Thymus (tissue), 11 donors: ENCODE data around the gene BCORL1. TPM values are rescaled to one million over a fixed set of nuclear protein-coding genes. Genes with fewer than 3 reads are reported as not detected.

Experiments
- DNase-seq, 9 donors: peaks; one replicate each; pipeline ENCODE4 v3.0.0-alpha.2; 2013; ENCODE audit warnings: low spot score in 9 of 9, low read depth in 6 of 9, missing footprints in 1 of 9
- H3K27ac ChIP-seq, 2 donors: one replicate each; pipeline ENCODE4 v1.5.1; 2013; ENCODE audit warnings: control low read depth in 1 of 2, low read depth in 1 of 2, low read length in 1 of 2, mild to moderate bottlenecking in 1 of 2, moderate library complexity in 1 of 2
- H3K27me3 ChIP-seq, 2 donors: one replicate each; pipeline ENCODE4 v1.5.1; 2013; ENCODE audit warnings: low read length in 1 of 2; ENCODE audit not compliant: control insufficient read depth in 2 of 2, insufficient read depth in 1 of 2
- H3K36me3 ChIP-seq, 2 donors: one replicate each; pipeline ENCODE4 v1.5.1; 2013; ENCODE audit warnings: low read length in 1 of 2, mild to moderate bottlenecking in 1 of 2, moderate library complexity in 1 of 2; ENCODE audit not compliant: control insufficient read depth in 2 of 2, insufficient read depth in 2 of 2
- H3K4me1 ChIP-seq, 2 donors: one replicate each; pipeline ENCODE4 v1.5.1; 2013; ENCODE audit warnings: low read length in 2 of 2; ENCODE audit not compliant: control insufficient read depth in 2 of 2, insufficient read depth in 2 of 2
- H3K4me3 ChIP-seq, 2 donors: one replicate each; pipeline ENCODE4 v1.5.1; 2013; ENCODE audit warnings: low read length in 2 of 2, control low read depth in 1 of 2, mild to moderate bottlenecking in 1 of 2
- H3K9me3 ChIP-seq, 2 donors: one replicate each; pipeline ENCODE4 v1.5.1; 2013; ENCODE audit warnings: low read length in 1 of 2, mild to moderate bottlenecking in 1 of 2; ENCODE audit not compliant: control insufficient read depth in 2 of 2, insufficient read depth in 1 of 2
- WGBS: extraction: QIAGEN DNeasy Blood & Tissue Kit; methylation state at CpG from one replicate; pipeline ENCODE4 v1.1.7; 2013; 5-methylcytosine and 5-hydroxymethylcytosine counted together
- polyA plus RNA-seq: library from polyadenylated mRNA; stranded (reverse); fragments of 200-250 nt; gene quantifications from one replicate; pipeline ENCODE4 v1.2.3, GENCODE V29; 2013
- total RNA-seq: library from RNA; stranded (reverse); fragments of 120-200 nt; gene quantifications from one replicate; pipeline ENCODE4 v1.2.4, GENCODE V29; 2013
- donor health status: healthy.

BCORL1 gene
- total and polyA plus RNA-seq, 2 donors = 1.0 to 2.0 TPM

DNA sequence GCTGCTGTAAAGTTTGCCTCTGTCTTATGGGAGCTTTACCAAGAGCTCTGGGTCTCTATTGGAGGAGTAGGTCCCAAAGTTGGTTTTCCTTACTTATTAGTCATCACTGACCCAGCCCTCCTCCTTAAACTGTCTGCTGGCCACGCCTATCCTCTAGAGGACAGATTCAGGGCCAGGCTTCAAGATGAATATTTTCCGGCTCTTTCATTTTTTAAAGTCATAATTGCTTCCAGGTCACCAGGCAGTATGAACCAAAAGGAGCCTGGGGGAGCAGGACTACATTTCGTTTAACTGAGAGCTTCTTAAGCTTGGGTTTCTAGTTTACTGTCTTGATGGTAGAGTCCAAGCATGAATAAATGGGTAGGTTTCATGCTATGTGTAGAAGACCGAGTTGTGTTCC is 13.7 kb downstream of the BCORL1 start:
- Histone ChIP-seq H3K27ac (no peak overlapping the region), H3K36me3 (no peaks in the 10 kb centered on the region), H3K4me1 (no peaks in the 10 kb centered on the region), H3K4me3 (no peak overlapping the region), H3K27me3 (no peaks in the 10 kb centered on the region), H3K9me3 (no peaks in the 10 kb centered on the region)
- WGBS = 98% methylated on average over 4 of the region's 4 CpGs
- DNase-seq = no peak

- DNase-seq = no peak
- 94% methylated on average over 5 of the region's 5 CpGs for WGBS
- H3K4me1 ChIP-seq = no peaks in the 10 kb centered on the region
- no peaks in the 10 kb centered on the region for H3K27me3 ChIP-seq
- no peak overlapping the region for H3K4me3 ChIP-seq
- no peak overlapping the region for H3K27ac ChIP-seq
- H3K9me3 ChIP-seq = no peaks in the 10 kb centered on the region
- H3K36me3 ChIP-seq = no peaks in the 10 kb centered on the region
Measured at GRCh38 chrX:129997086-129997485, 14.7 kb downstream of the BCORL1 start.

DNA sequence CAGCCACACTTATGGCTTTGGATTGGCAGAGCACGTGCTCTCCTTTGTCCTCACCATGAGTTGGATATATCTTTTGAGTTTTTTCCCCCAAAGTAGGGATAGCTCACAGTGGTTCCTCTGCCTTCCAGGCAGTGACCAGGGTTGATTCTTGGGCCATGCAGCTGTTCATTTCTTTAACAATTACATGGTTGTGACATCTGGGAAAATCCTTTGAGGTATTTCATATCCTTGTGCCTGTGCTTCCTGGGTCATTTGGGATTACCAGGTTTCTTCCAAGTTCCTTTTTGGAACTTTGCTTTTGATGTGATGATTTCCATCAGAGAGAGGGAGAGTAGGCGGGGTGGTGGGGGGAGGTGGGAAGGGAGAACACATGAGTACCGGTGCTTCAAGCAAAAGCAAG is 15.6 kb downstream of the BCORL1 start:
- WGBS = 94% methylated on average over 3 of the region's 3 CpGs
- DNase-seq = no peak
- H3K27ac ChIP-seq = no peak overlapping the region
- H3K27me3 ChIP-seq = no peaks in the 10 kb centered on the region
- H3K4me3 ChIP-seq = no peak overlapping the region
- H3K9me3 ChIP-seq = no peaks in the 10 kb centered on the region
- H3K36me3 ChIP-seq = no peaks in the 10 kb centered on the region
- no peaks in the 10 kb centered on the region for H3K4me1 ChIP-seq

DNA sequence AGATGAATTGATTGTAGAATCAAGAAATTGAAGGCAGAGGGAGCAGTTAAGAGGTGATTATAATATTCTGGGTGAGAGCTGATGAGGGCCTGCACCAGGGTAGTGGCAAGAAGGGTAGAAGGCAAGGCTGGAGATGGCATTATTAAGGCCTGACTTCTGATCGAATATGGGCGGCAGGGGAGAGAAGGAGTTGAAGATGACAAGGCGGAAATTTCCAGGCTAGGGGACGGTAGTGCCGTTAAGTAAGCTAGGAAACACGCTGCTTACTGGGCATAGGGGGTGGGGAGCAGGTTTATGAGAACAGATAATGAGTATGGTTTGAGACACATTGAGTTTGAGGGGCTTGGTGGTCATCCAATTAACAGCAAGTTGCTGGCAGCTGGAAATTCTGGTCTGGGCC is 19.5 kb downstream of the BCORL1 start:
- H3K4me3 ChIP-seq = no peak overlapping the region
- no peaks in the 10 kb centered on the region for H3K27me3 ChIP-seq
- no peak for DNase-seq
- H3K9me3 ChIP-seq = no peaks in the 10 kb centered on the region
- no peaks in the 10 kb centered on the region for H3K4me1 ChIP-seq
- 98% methylated on average over 6 of the region's 6 CpGs for WGBS
- H3K36me3 ChIP-seq = peaks cover 0 to 6% of the 10 kb centered on the region in 2 donors
- H3K27ac ChIP-seq = no peak overlapping the region

- Histone ChIP-seq H3K9me3 (no peaks in the 10 kb centered on the region), H3K27me3 (no peaks in the 10 kb centered on the region), H3K36me3 (peaks cover 0 to 6% of the 10 kb centered on the region in 2 donors), H3K4me3 (no peak overlapping the region), H3K4me1 (no peaks in the 10 kb centered on the region), H3K27ac (no peak overlapping the region)
- WGBS = 95% methylated on average over 1 of the region's 1 CpG
- DNase-seq = no peak
Measured at GRCh38 chrX:130002541-130002940, 20.1 kb downstream of the BCORL1 start.

GRCh38 chrX:130005089-130005807 is 22.8 kb downstream of the BCORL1 start:
- Histone ChIP-seq H3K36me3 (peaks cover 0 to 6% of the 10 kb centered on the region in 2 donors), H3K4me3 (no peak overlapping the region), H3K9me3 (no peaks in the 10 kb centered on the region), H3K27me3 (no peaks in the 10 kb centered on the region), H3K4me1 (no peaks in the 10 kb centered on the region), H3K27ac (no peak overlapping the region)
- no peak for DNase-seq
- WGBS = 97% methylated on average over 13 of the region's 13 CpGs

- no peak for DNase-seq
- Histone ChIP-seq H3K4me1 (no peaks in the 10 kb centered on the region), H3K9me3 (no peaks in the 10 kb centered on the region), H3K27ac (no peak overlapping the region), H3K27me3 (no peaks in the 10 kb centered on the region), H3K36me3 (peaks cover 0 to 29% of the 10 kb centered on the region in 2 donors), H3K4me3 (no peak overlapping the region)
- WGBS = 98% methylated on average over 10 of the region's 10 CpGs
Measured at GRCh38 chrX:130009658-130010223, 27.3 kb downstream of the BCORL1 start.

- 97% methylated on average over 10 of the region's 10 CpGs for WGBS
- DNase-seq = no peak
Measured at GRCh38 chrX:130012683-130013082, 30.2 kb downstream of the BCORL1 start.

GRCh38 chrX:130013661-130014060 is 31.2 kb downstream of the BCORL1 start:
- Histone ChIP-seq H3K27me3 (no peaks in the 10 kb centered on the region), H3K27ac (no peak overlapping the region), H3K4me3 (no peak overlapping the region), H3K4me1 (no peaks in the 10 kb centered on the region), H3K36me3 (peaks cover 0 to 35% of the 10 kb centered on the region in 2 donors), H3K9me3 (no peaks in the 10 kb centered on the region)
- WGBS = 98% methylated on average over 14 of the region's 14 CpGs
- DNase-seq = no peak

More at GRCh38 chrX:130012683-130013082, 30.2 kb downstream of the BCORL1 start:
- Histone ChIP-seq H3K4me3 (no peak overlapping the region), H3K27ac (no peak overlapping the region), H3K4me1 (no peaks in the 10 kb centered on the region), H3K27me3 (no peaks in the 10 kb centered on the region), H3K9me3 (no peaks in the 10 kb centered on the region), H3K36me3 (peaks cover 0 to 35% of the 10 kb centered on the region in 2 donors)
